GM12878 (cell line): Measurements from ENCODE around the gene SLC2A4RG. TPM values are rescaled to one million over a fixed set of nuclear protein-coding genes. Genes with fewer than 3 reads are reported as not detected.

Experiments
- ATAC-seq: fragments of 200-7000 bp; cut with Tn5 transposase; 3 replicates; pipeline ENCODE4 v1.9.1; 2020; ENCODE audit warnings: mild to moderate bottlenecking, moderate library complexity
- BruUV-seq: library from RNA; stranded (reverse); fragments of 400-500 nt; replicated peaks from 2 replicates; lab custom pipeline; 2021; lab: Mats Ljungman, UMichigan
- CTCF ChIA-PET: fragments of 300-600 bp; sonication (Branson Sonifier 250); formaldehyde crosslinking; extraction: SDS; loops from one replicate; lab custom pipeline; 2021; ENCODE audit warnings: inconsistent platforms; lab: Yijun Ruan, JAX
- POLR2A ChIA-PET: fragments of 350-600 bp; formaldehyde crosslinking; extraction: SDS; loops from one replicate; lab custom pipeline; 2021; ENCODE audit warnings: inconsistent platforms; lab: Charles Lee
- RAD21 ChIA-PET: fragments of 300-600 bp; sonication (Branson Sonifier 250); formaldehyde crosslinking; loops from one replicate; lab custom pipeline; 2023; ENCODE audit warnings: antibody characterized with exemption; ENCODE audit not compliant: unreplicated experiment; lab: Charles Lee
- SMC1A ChIA-PET: fragments of 300-600 bp; sonication (Branson Sonifier 250); formaldehyde crosslinking; loops from one replicate; lab custom pipeline; 2023; ENCODE audit not compliant: unreplicated experiment, uncharacterized antibody; lab: Charles Lee
- DNase-seq: peaks from one replicate; pipeline ENCODE4 v3.0.0-alpha.2; 2011; ENCODE audit warnings: low read depth, low spot score
- FAIRE-seq: peaks from 3 replicates; lab custom pipeline; 2011; peaks lifted over from hg19 to GRCh38; lab: Jason Lieb, UNC
- H2AFZ ChIP-seq: 2 replicates; pipeline ENCODE4 v1.6.0; 2011; ENCODE audit warnings: low read depth, low read length, control low read depth; ENCODE audit not compliant: control insufficient read depth
- H3K27ac ChIP-seq: 2 replicates; pipeline ENCODE4 v1.5.1; 2011; ENCODE audit warnings: control low read depth; ENCODE audit not compliant: control insufficient read depth, insufficient read depth
- H3K27me3 ChIP-seq, 2 experiments: replicated peaks in 1 of 2; 2 replicates each; pipeline versions ENCODE4 v1.6.0 to v1.6.1; 2011; ENCODE audit warnings: low read length in 1 of 2; ENCODE audit not compliant: control insufficient read depth in 2 of 2, insufficient read depth in 2 of 2
- H3K36me3 ChIP-seq, 2 experiments: 2 replicates each; pipeline ENCODE4 v1.5.1; 2011; ENCODE audit warnings: low read length in 1 of 2; ENCODE audit not compliant: control insufficient read depth in 2 of 2, insufficient read depth in 2 of 2
- H3K4me1 ChIP-seq: 2 replicates; pipeline ENCODE4 v1.6.1; 2011; ENCODE audit warnings: mild to moderate bottlenecking, low read length, moderate library complexity, mixed read lengths; ENCODE audit not compliant: control insufficient read depth, insufficient read depth
- H3K4me2 ChIP-seq: 2 replicates; pipeline ENCODE4 v1.6.0; 2011; ENCODE audit warnings: control low read depth; ENCODE audit not compliant: control insufficient read depth, insufficient read depth
- H3K4me3 ChIP-seq: fragments of 200-600 bp; sonication (generic); 2 replicates; pipeline ENCODE4 v1.5.1; 2016
- H3K79me2 ChIP-seq: 2 replicates; pipeline ENCODE4 v1.6.0; 2011; ENCODE audit warnings: low read length; ENCODE audit not compliant: control insufficient read depth, insufficient read depth
- H3K9ac ChIP-seq: 2 replicates; pipeline ENCODE4 v1.8.0; 2011; ENCODE audit warnings: low read length, control low read depth, mixed read lengths; ENCODE audit not compliant: control insufficient read depth, insufficient read depth
- H3K9me3 ChIP-seq: replicated peaks from 3 replicates; pipeline ENCODE4 v1.5.1; 2011; ENCODE audit warnings: mild to moderate bottlenecking, low read length; ENCODE audit not compliant: control insufficient read depth, insufficient read depth
- H4K20me1 ChIP-seq: 2 replicates; pipeline ENCODE4 v1.6.0; 2011; ENCODE audit not compliant: control insufficient read depth, insufficient read depth
- CEBPB ChIP-seq, 2 experiments: fragments of 150-350 bp in 1 of 2; IDR thresholded peaks; 2 replicates each; pipeline ENCODE4 v1.6.1; 2012 to 2014; ENCODE audit warnings: low read depth in 2 of 2, low read length in 2 of 2, borderline replicate concordance in 1 of 2, inconsistent platforms in 1 of 2
- GABPA ChIP-seq: IDR thresholded peaks from 2 replicates; pipeline ENCODE4 v1.6.1; 2014; ENCODE audit warnings: antibody characterized with exemption, low read depth, mild to moderate bottlenecking, inconsistent platforms
- NFYA ChIP-seq: IDR thresholded peaks from 2 replicates; pipeline ENCODE4 v1.6.1; 2011; ENCODE audit warnings: low read depth, mild to moderate bottlenecking, low read length, improper control_type of control experiment, borderline replicate concordance
- PAX8 ChIP-seq: fragments of 450-650 bp; IDR thresholded peaks from 2 replicates; pipeline ENCODE4 v1.6.1; 2017; ENCODE audit warnings: mild to moderate bottlenecking, moderate library complexity
- RB1 ChIP-seq: fragments of 450-650 bp; formaldehyde crosslinking; IDR thresholded peaks from 2 replicates; pipeline ENCODE4 v1.6.1; 2017; ENCODE audit warnings: mild to moderate bottlenecking, borderline replicate concordance
- YBX1 ChIP-seq: fragments of 450-650 bp; IDR thresholded peaks from 2 replicates; pipeline ENCODE4 v1.6.1; 2016; ENCODE audit warnings: antibody characterized with exemption
- ZNF24 ChIP-seq: fragments of 450-650 bp; IDR thresholded peaks from 2 replicates; pipeline ENCODE4 v1.6.1; 2017; ENCODE audit warnings: antibody characterized with exemption, mild to moderate bottlenecking
- WGBS: methylation state at CpG from one replicate; pipeline ENCODE4 v1.1.6; 2016; ENCODE audit warnings: low lambda C conversion rate; ENCODE audit not compliant: insufficient replicate concordance, insufficient coverage; ENCODE audit errors: missing lambda C conversion rate; 5-methylcytosine and 5-hydroxymethylcytosine counted together
- in situ Hi-C: fragments of 300-500 bp; cut with MboI; formaldehyde crosslinking; loops from 9 replicates; pipeline ENCODE4 v1.14.3; 2018; ENCODE audit warnings: mixed read lengths
- intact Hi-C: fragments of 100-400 bp; cut with micrococcal nuclease; formaldehyde crosslinking; loops from one replicate; pipeline ENCODE4 v1.14.2; 2022; ENCODE audit not compliant: unreplicated experiment
- polyA plus RNA-seq, 11 experiments: library from polyadenylated mRNA; depleted of rRNA in 4 of 11; unstranded in 6 of 11; stranded (reverse) in 5 of 11; fragments of >200 nt; fragmentation: Nextera tagmentation in 4 of 11; fragmentation: Illumina TruSeq in 1 of 11; extraction: Ambion mirVana in 4 of 11; extraction: Trizol in 1 of 11; gene quantifications; 1 replicate in 1 of 11; 2 replicates in 10 of 11; pipeline versions ENCODE4 v1.2.1 to v1.2.3, GENCODE V29; 2011 to 2016; ENCODE audit warnings: inconsistent platforms in 2 of 11, missing spikeins in 2 of 11, low read depth in 1 of 11
- total RNA-seq, 4 experiments: library from RNA; depleted of rRNA in 3 of 4; stranded (reverse); fragments of >200 nt in 3 of 4; fragmentation: Illumina TruSeq in 1 of 4; extraction: Trizol in 1 of 4; gene quantifications; 2 replicates each; pipeline versions ENCODE4 v1.2.1 to v1.2.3, GENCODE V29; 2013 to 2021
- TF ChIP-seq, protein P1 (sequence below): IDR thresholded peaks from 2 replicates; pipeline ENCODE4 v1.6.1; 2012; ENCODE audit warnings: improper control_type of control experiment, low read depth, low read length; ENCODE audit not compliant: insufficient replicate concordance
- TF ChIP-seq, protein P2 (sequence below): fragments of 450-650 bp; conservative IDR thresholded peaks from 2 replicates; pipeline ENCODE4 v1.6.1; 2017; ENCODE audit warnings: mild to moderate bottlenecking, moderate library complexity

The SLC2A4RG gene
- total and polyA plus RNA-seq, 10 of the 15 experiments (the other 5 are each of a cell fraction or from before 2014, with no cell fraction given): 0.34 to 65.9 (median 13.3) TPM

DNA sequence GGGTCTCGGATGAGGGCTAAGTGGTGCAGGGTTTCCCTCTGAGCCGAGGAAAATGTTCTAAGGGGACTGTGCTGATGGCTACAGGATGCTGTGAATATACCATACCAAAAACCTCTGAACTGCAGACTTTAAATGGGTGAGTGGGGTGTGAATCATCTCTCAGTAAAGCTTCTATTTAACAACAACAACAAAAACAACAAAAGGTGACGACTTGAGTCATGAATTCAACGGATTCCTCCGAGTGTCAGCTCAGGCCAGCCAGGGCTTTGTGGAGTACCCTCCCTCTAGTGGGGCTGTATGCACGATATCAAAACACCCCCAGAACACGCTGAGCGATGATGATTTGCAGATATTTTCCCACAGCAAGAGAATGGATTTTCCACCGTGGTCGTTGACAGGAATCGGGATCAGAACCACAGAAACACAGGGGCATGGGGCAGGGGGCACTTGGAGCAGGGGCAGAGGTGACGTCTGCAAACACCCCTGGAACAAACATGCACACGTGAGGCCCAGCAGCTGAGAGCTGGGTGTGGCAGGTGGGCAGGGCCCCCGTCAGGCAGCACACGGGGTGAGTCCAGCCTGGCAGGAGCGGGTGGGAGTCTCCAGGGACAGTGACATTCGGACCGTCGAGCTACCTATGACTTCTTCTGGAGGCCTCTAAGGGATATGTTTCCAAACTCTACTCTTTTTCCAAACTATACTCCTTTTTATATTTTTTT is 38.6 kb downstream of the SLC2A4RG start:
- in situ Hi-C loops: no loop called here

More for the DNA sequence above, 38.6 kb downstream of the SLC2A4RG start:
- FAIRE-seq (no peak), ATAC-seq (no peak), DNase-seq (no peak)
- Histone ChIP-seq H4K20me1 (no peaks in the 10 kb centered on the region), H3K9ac (no peak overlapping the region), H3K27ac (no peak overlapping the region), H2AFZ (no peak overlapping the region), H3K79me2 (no peaks in the 10 kb centered on the region), H3K4me1 (peaks cover 8% of the 10 kb centered on the region), H3K27me3 (no peaks in the 10 kb centered on the region), H3K4me2 (no peak overlapping the region), H3K36me3 (no peaks in the 10 kb centered on the region), H3K9me3 (peaks cover 7% of the 10 kb centered on the region; the same call in 1 of the 3 replicates), H3K4me3 (no peak overlapping the region)
- BruUV-seq: no TSS peak
- TF ChIP-seq, protein P1, sequence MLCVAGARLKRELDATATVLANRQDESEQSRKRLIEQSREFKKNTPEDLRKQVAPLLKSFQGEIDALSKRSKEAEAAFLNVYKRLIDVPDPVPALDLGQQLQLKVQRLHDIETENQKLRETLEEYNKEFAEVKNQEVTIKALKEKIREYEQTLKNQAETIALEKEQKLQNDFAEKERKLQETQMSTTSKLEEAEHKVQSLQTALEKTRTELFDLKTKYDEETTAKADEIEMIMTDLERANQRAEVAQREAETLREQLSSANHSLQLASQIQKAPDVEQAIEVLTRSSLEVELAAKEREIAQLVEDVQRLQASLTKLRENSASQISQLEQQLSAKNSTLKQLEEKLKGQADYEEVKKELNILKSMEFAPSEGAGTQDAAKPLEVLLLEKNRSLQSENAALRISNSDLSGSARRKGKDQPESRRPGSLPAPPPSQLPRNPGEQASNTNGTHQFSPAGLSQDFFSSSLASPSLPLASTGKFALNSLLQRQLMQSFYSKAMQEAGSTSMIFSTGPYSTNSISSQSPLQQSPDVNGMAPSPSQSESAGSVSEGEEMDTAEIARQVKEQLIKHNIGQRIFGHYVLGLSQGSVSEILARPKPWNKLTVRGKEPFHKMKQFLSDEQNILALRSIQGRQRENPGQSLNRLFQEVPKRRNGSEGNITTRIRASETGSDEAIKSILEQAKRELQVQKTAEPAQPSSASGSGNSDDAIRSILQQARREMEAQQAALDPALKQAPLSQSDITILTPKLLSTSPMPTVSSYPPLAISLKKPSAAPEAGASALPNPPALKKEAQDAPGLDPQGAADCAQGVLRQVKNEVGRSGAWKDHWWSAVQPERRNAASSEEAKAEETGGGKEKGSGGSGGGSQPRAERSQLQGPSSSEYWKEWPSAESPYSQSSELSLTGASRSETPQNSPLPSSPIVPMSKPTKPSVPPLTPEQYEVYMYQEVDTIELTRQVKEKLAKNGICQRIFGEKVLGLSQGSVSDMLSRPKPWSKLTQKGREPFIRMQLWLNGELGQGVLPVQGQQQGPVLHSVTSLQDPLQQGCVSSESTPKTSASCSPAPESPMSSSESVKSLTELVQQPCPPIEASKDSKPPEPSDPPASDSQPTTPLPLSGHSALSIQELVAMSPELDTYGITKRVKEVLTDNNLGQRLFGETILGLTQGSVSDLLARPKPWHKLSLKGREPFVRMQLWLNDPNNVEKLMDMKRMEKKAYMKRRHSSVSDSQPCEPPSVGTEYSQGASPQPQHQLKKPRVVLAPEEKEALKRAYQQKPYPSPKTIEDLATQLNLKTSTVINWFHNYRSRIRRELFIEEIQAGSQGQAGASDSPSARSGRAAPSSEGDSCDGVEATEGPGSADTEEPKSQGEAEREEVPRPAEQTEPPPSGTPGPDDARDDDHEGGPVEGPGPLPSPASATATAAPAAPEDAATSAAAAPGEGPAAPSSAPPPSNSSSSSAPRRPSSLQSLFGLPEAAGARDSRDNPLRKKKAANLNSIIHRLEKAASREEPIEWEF: no peak
- TF ChIP-seq ZNF24 (no peak), GABPA (no peak), PAX8 (no peak), NFYA (no peak), YBX1 (no peak), RB1 (no peak), CEBPB (IDR thresholded peaks at IDR 0.05; ENCODE audit: borderline replicate concordance in 1 of 2, low read depth in 2 of 2, low read length in 2 of 2) (no peak)
- TF ChIP-seq, protein P2, sequence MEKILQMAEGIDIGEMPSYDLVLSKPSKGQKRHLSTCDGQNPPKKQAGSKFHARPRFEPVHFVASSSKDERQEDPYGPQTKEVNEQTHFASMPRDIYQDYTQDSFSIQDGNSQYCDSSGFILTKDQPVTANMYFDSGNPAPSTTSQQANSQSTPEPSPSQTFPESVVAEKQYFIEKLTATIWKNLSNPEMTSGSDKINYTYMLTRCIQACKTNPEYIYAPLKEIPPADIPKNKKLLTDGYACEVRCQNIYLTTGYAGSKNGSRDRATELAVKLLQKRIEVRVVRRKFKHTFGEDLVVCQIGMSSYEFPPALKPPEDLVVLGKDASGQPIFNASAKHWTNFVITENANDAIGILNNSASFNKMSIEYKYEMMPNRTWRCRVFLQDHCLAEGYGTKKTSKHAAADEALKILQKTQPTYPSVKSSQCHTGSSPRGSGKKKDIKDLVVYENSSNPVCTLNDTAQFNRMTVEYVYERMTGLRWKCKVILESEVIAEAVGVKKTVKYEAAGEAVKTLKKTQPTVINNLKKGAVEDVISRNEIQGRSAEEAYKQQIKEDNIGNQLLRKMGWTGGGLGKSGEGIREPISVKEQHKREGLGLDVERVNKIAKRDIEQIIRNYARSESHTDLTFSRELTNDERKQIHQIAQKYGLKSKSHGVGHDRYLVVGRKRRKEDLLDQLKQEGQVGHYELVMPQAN: no peak
- 51% methylated on average over 19 of the region's 19 CpGs for WGBS
- RAD21 ChIA-PET: no interaction called here
- SMC1A ChIA-PET: no interaction called here
- POLR2A ChIA-PET: interaction anchor here (0.5 kb wide), 1 partner anchor 20 kb away, joined by 3 read pairs; no protein-coding TSS in a partner anchor
- intact Hi-C loops: no loop called here
- CTCF ChIA-PET: interaction anchor here (2.2 kb wide), 1 partner anchor 9 kb away, joined by 7 read pairs; no protein-coding TSS in a partner anchor
